Epithelial cell of prostate (primary cell): ENCODE measurements around the gene PTCHD1.

Experiments
- DNase-seq: peaks from one replicate; pipeline ENCODE4 v3.0.0-alpha.2; 2011; ENCODE audit warnings: low read depth, low spot score
- H3K27ac ChIP-seq: fragments of 450-650 bp; 2 replicates; pipeline ENCODE4 v1.5.1; 2017; ENCODE audit warnings: mild to moderate bottlenecking

The PTCHD1 gene

DNA sequence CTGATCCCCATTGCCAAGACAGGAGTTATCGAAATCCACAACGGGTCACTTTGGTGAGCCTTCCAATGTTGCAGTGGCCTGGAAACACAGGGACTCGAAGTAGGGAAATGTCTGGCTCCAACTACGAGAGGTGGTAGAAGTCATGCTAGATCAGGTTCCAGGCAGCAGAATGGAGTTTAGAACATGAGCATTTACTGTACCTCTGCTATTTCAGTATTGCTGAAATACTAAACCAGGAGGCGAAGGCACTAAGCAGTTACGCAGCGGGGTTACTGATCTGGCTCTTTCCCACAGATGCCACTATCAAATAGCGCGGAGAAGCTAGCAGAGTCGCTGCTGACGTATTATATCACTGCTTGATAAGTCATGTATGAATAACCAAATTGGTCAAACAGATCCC lies 56.3 kb downstream of the PTCHD1 start:
- no peak for DNase-seq
- no peak overlapping the region for H3K27ac ChIP-seq

DNA sequence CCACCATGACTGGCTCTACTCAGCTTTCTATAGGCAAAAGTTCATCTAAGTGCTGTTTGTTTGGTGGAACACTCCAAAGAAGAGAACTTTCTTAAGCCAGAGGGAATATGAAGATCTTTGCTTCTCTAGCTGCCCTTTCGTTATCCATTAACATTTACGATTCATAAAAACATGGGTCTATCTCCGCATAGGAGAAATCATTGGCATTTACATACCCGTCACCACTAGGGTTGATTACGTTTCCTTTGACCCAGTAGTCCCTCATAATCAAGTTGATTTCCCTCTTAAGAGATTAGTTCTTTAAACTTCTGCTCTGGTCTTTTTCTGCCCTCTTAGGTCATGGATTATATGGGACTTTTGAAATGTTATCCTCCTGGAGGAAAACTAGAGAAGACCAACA lies 57.5 kb downstream of the PTCHD1 start:
- no peak for DNase-seq
- no peak overlapping the region for H3K27ac ChIP-seq

DNA sequence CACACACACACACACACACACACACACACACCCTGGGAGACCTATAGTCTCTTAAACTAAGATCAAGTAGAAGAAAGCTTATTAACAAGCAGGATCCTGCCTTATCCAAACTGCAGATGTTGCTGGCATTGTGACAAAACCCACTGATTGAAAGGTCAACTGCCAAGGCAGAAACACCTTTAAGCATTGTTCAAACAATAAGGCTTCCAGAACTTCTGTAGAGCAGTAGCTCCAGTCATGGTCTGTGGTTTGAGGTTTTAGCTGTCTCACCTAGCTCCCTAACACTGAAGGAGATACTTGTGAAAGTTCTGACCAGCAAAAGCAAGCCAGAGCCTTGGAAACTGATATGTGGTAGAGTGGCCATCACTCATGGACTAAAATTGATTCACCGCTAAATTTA lies 59.8 kb downstream of the PTCHD1 start:
- H3K27ac ChIP-seq = no peak overlapping the region
- peak; percentile 24 for DNase-seq

GRCh38 chrX:23396263-23396662 lies 61.6 kb downstream of the PTCHD1 start:
- no peak for DNase-seq
- no peak overlapping the region for H3K27ac ChIP-seq

- no peak for DNase-seq
Measured at GRCh38 chrX:23398570-23398969, 63.9 kb downstream of the PTCHD1 start.

DNA sequence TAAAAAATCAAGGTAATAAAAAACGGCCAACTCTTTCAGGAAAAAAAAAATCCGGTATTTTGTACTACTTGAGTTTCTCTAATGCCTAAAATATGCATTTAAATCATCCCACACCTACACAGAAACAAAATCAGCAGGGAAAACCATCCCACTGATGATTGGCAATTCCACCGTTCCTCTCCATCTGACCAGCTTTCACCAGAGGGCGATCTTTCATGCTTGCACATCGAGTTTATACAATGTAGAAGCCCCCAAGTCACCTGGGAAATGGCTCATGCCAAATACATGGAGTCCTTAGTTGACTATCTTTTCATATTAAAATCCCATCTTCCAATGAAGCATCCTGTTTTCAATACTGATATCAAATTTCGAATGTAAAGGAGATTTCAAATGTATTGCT lies 69.2 kb downstream of the PTCHD1 start:
- H3K27ac ChIP-seq = no peak overlapping the region
- DNase-seq = no peak

More at GRCh38 chrX:23398570-23398969, 63.9 kb downstream of the PTCHD1 start:
- no peak overlapping the region for H3K27ac ChIP-seq

DNA sequence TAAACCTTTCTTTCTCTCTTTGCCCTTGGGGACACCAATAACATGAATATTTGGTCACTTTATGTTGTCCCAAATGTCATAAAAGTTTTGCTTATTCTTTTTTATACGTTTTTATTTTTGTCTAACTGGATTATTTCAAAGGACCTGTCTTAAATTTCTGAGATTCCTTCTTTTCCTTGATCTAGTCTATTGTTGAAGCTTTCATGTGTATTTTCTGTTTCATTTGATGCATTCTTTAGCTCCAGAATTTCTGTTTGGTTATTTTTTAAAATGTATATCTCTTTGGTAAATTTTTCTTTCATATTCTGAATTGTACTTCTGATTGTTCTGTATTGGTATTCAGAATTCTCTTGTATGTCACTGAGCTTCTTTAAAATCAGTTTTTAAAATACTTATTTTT lies 88.3 kb downstream of the PTCHD1 start:
- H3K27ac ChIP-seq = no peak overlapping the region
- DNase-seq = no peak

GRCh38 chrX:23434356-23434884 lies 99.8 kb downstream of the PTCHD1 start:
- H3K27ac ChIP-seq = no peak overlapping the region
- DNase-seq = no peak

- no peak for DNase-seq
- H3K27ac ChIP-seq = no peak overlapping the region
Measured at GRCh38 chrX:23435108-23435507, 100.5 kb downstream of the PTCHD1 start.

DNA sequence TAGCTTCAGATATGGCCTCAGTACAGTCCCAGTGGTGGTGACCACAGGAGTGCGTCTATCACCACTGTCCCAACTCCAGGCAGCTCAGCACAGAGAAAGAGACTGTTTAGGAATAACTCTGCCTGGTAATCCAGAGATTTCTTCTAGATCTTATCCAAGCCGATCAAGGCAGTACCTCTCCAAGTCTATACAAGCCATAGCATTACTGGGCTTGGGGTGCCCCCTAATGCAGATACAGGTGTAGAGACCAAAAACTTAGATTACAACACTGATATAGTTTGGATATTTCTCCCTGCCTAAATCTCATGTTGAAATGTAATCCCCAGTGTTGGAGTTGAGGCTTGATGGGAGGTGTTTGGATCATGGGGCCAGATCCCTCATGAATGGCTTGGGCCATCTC lies 100.9 kb downstream of the PTCHD1 start:
- no peak for DNase-seq

DNA sequence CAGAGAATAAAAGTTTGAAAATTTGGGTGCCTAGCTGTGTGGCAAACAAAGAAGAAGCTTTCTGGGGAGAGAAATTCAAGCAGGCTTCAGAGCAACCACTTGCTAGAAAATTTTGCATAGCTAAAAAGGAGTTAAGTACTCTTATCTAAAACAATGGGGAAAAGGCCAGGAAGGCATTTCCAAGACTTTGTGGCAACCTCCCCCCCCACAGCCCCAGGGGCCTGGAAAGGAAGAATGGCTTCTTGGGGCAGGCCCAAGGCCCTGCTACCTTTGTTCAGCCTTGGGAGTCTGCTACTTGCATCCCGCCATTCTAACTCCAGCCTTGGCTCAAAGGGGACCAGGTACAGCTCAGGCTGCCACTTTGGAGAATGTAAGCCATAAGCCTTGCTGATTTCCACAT lies 102.2 kb downstream of the PTCHD1 start:
- H3K27ac ChIP-seq = no peak overlapping the region
- no peak for DNase-seq

More for the DNA sequence above, 100.9 kb downstream of the PTCHD1 start:
- H3K27ac ChIP-seq = no peak overlapping the region

DNA sequence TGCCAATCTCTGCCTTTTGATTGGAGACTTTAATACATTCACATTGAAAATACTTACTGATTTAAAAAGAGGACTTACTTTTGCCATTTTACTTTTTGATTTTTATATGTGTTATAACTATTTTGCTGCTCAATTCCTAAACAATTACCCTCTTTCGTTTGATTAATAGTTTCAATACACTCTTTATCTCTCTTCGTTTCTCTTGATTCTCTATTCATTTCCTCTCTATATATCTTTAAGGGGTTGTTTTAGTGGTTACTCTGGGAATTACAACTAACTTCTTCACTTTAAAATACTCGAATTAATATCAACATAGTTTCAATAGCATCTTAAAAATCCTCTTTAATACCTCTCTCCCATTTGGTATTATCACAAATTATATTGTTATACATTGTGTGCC lies 116.6 kb downstream of the PTCHD1 start:
- no peak overlapping the region for H3K27ac ChIP-seq
- DNase-seq = no peak
